ENCODE results near the gene GLDN.

Gene GLDN

DNA sequence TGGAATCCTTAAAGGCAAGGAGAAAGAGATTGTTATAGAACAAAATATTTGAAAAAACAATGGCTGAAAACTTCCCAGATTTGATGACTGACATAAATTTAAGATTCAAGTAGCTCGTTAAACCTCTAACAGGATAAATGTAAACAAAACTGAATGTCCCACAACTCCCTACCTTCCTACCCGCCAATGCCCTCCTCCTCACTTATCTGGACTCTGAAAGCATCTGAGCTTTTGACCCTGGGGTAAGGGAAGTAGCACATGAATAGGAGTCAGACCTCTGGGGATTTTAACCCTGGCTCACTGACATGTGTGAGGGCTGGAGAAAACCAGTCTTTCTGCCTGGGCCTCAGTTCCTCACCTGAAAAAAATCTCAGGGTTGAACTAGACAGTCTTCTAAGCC lies 29.9 kb upstream of the GLDN start:
- H3K9ac ChIP-seq (ENCODE audit: insufficient read length), result no peak overlapping the region
- H3K4me3 ChIP-seq, result no peak overlapping the region
- H3K36me3 ChIP-seq (ENCODE audit: insufficient read depth, low read length), result no peaks in the 10 kb centered on the region
- no peak for DNase-seq (ENCODE audit: low read depth, low spot score)
- no peaks in the 10 kb centered on the region for H3K9me3 ChIP-seq (ENCODE audit: low read depth, low read length)
- no peak overlapping the region for H3K27ac ChIP-seq
- TF ChIP-seq EZH2 (IDR thresholded peaks at IDR 0.05) (no peak), POLR2AphosphoS5 (IDR thresholded peaks at IDR 0.05; ENCODE audit: borderline replicate concordance, low read depth, low read length) (no peak), FOXP2 (optimal IDR thresholded peaks at IDR 0.05; ENCODE audit: control extremely low read depth, extremely low read length, insufficient read depth) (no peak)

DNA sequence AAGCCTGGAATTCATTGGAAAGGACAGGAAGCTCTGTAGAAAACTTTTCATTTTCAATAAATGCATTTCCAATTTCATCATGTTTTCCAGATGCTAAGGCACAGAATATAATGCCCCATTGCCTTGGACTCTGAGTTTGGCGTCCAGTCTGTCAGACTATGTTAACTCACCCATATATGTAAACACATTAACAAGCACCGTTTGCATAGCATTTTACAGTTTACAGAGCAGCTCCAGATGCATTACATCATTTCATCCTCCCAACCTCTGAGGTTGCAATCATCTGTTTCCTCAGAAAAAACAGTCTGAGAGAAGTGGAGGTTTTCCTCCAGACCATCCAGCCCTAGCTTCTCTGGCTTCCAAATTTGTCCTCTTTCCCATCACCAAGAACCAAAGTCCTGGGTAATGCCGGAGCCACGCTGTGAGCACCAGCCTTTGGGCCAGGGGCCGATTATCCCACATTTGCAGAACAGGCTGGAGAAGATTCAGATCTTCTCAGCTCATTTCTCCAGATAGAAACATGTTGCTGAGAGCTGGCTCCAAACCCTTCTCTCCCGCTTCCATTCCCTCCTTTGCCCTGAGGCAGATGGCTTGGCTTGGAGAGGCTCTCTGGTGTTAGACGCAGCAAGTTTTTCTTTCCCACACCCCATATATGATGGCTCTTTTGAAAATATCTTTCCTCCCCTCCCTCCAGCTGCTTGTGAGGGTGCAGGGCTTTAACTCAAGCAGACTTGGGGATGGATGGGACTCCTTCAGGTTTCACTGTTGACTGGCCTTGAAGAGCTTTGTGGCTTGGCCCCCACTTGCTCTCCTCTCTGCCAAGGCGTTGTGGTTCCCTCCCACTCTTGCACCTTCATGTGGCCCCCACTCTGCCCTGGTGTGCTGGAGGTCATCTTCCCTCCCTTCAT lies 29.0 kb upstream of the GLDN start:
- Histone ChIP-seq H3K9ac (ENCODE audit: insufficient read length) (no peak overlapping the region), H3K9me3 (ENCODE audit: low read depth, low read length) (no peaks in the 10 kb centered on the region), H3K36me3 (ENCODE audit: insufficient read depth, low read length) (no peaks in the 10 kb centered on the region), H3K4me3 (no peak overlapping the region), H3K27ac (no peak overlapping the region)
- no peak for DNase-seq (ENCODE audit: low read depth, low spot score)
- TF ChIP-seq POLR2AphosphoS5 (IDR thresholded peaks at IDR 0.05; ENCODE audit: borderline replicate concordance, low read depth, low read length) (no peak), EZH2 (IDR thresholded peaks at IDR 0.05) (no peak), FOXP2 (optimal IDR thresholded peaks at IDR 0.05; ENCODE audit: control extremely low read depth, extremely low read length, insufficient read depth) (no peak)

DNA sequence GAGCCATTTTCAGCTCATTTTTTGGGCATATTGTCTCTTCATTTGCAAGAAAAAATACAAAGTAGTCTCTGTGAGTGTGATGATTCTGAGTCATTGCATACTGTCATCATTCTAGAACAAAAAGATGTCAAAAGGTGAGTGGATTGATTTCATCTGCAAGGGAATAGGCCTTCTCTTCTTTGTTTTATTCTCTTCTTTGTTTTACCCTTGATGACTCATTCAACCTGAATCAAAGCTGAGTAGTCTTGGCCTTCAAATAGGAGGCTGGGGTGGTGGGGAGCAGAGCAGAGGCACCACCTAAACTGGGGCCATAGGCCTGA lies 28.4 kb upstream of the GLDN start:
- Histone ChIP-seq H3K27ac (no peak overlapping the region), H3K9me3 (ENCODE audit: low read depth, low read length) (no peaks in the 10 kb centered on the region), H3K4me3 (no peak overlapping the region), H3K9ac (ENCODE audit: insufficient read length) (no peak overlapping the region), H3K36me3 (ENCODE audit: insufficient read depth, low read length) (no peaks in the 10 kb centered on the region)
- TF ChIP-seq EZH2 (IDR thresholded peaks at IDR 0.05) (no peak), POLR2AphosphoS5 (IDR thresholded peaks at IDR 0.05; ENCODE audit: borderline replicate concordance, low read depth, low read length) (no peak), FOXP2 (optimal IDR thresholded peaks at IDR 0.05; ENCODE audit: control extremely low read depth, extremely low read length, insufficient read depth) (no peak)
- DNase-seq (ENCODE audit: low read depth, low spot score), result no peak

DNA sequence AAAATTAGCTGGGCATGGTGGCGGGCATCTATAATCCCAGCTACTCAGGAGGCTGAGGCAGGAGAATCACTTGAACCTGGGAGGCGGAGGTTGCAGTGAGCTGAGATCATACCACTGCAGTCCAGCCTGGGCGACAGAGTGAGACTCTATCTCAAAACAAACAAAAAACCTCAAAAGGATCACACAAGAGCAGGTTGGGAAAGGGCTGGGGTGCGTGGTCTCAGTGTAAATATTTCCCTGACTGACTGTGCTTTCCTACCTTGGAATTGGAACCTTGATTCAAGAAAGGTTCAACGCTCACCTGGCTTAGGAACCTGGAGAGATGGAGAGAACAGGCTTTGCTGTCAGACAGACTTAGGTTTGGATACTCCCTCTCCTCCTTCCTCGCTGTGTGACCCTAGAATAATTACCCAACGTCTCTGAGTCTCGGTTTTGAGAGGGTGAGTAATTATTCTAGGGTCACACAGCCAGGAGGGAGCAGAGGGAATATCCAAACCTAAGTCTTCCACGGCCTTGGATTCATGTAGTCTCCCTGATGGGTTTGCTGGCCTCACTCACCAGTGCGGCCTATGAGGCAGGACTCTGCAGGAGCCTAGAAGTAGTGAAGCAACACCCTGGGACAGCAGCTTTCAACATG lies 27.7 kb upstream of the GLDN start:
- DNase-seq (ENCODE audit: low read depth, low spot score), result no peak
- TF ChIP-seq FOXP2 (optimal IDR thresholded peaks at IDR 0.05; ENCODE audit: control extremely low read depth, extremely low read length, insufficient read depth) (no peak), EZH2 (IDR thresholded peaks at IDR 0.05) (no peak), POLR2AphosphoS5 (IDR thresholded peaks at IDR 0.05; ENCODE audit: borderline replicate concordance, low read depth, low read length) (no peak)
- no peaks in the 10 kb centered on the region for H3K36me3 ChIP-seq (ENCODE audit: insufficient read depth, low read length)
- no peak overlapping the region for H3K9ac ChIP-seq (ENCODE audit: insufficient read length)
- H3K27ac ChIP-seq, result no peak overlapping the region
- no peak overlapping the region for H3K4me3 ChIP-seq
- no peaks in the 10 kb centered on the region for H3K9me3 ChIP-seq (ENCODE audit: low read depth, low read length)

DNA sequence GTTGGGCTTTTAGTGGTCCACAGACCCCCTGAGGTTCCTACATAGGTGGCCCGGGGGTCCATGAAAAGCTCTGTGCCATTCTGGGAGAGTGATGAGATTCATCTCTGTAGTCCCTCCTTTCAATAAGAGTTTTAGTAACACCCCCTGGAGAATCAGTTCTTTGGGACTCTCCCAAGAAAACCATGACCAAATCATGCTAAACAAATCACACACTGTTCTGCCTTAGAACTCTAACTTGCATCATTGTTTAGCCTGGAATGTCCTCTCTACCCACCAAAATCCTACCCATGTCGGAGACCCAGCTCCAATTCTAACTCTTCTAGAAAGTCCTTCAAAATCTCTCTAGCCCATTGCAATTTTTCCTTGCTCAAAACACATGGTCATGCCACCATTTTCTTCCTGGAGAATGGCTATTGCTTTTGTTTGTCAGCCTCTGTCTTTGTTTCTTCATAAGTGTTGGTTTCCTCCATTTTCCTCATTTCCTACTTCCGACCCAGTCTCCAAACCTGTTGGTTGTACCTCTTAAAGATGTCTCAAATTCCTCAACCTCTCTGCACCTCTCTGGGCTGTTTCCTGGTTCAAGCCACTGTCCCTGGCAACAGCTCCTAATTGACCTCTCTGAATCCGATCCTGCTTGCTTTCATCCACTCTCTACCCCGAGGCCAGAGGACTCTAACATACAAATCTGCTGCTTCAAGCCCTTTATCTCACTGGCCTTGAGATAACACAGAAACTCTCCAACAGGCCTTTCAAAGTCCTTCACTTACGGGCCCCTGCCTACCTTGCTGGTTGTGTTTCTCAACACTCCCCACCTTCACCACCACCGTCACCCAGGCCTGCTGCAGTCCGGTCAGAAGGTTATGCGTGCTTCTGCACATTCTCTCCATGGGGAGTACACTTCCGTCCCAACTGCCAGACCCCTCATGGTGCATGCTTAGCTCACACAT lies 26.8 kb upstream of the GLDN start:
- H3K9me3 ChIP-seq (ENCODE audit: low read depth, low read length), result no peaks in the 10 kb centered on the region
- H3K27ac ChIP-seq, result no peak overlapping the region
- no peak overlapping the region for H3K9ac ChIP-seq (ENCODE audit: insufficient read length)
- H3K36me3 ChIP-seq (ENCODE audit: insufficient read depth, low read length), result no peaks in the 10 kb centered on the region
- H3K4me3 ChIP-seq, result no peak overlapping the region
- TF ChIP-seq POLR2AphosphoS5 (IDR thresholded peaks at IDR 0.05; ENCODE audit: borderline replicate concordance, low read depth, low read length) (no peak), FOXP2 (optimal IDR thresholded peaks at IDR 0.05; ENCODE audit: control extremely low read depth, extremely low read length, insufficient read depth) (no peak), EZH2 (IDR thresholded peaks at IDR 0.05) (no peak)
- no peak for DNase-seq (ENCODE audit: low read depth, low spot score)

DNA sequence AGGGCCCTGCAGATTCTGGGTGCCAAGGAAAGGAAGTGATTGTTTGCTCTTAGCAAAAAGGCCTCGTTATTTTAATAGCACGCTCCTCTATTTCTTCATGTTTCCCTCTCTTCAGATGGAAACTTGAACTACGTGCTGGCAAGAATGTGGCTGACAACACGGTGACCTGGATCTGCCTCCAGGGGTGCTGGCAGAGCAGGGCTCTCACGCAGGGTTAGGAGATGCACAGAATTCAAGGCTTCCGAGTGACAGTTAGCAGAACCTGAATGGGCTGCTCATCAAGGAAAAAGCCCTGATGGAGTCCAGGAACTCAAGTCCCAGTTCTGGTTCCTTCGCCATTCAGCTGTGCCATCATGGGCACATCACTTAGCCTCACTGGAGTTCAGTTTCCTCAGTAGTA lies 25.7 kb upstream of the GLDN start:
- Histone ChIP-seq H3K9ac (ENCODE audit: insufficient read length) (no peak overlapping the region), H3K9me3 (ENCODE audit: low read depth, low read length) (no peaks in the 10 kb centered on the region), H3K36me3 (ENCODE audit: insufficient read depth, low read length) (no peaks in the 10 kb centered on the region), H3K27ac (no peak overlapping the region), H3K4me3 (no peak overlapping the region)
- no peak for DNase-seq (ENCODE audit: low read depth, low spot score)
- TF ChIP-seq POLR2AphosphoS5 (IDR thresholded peaks at IDR 0.05; ENCODE audit: borderline replicate concordance, low read depth, low read length) (no peak), FOXP2 (optimal IDR thresholded peaks at IDR 0.05; ENCODE audit: control extremely low read depth, extremely low read length, insufficient read depth) (no peak), EZH2 (IDR thresholded peaks at IDR 0.05) (no peak)

DNA sequence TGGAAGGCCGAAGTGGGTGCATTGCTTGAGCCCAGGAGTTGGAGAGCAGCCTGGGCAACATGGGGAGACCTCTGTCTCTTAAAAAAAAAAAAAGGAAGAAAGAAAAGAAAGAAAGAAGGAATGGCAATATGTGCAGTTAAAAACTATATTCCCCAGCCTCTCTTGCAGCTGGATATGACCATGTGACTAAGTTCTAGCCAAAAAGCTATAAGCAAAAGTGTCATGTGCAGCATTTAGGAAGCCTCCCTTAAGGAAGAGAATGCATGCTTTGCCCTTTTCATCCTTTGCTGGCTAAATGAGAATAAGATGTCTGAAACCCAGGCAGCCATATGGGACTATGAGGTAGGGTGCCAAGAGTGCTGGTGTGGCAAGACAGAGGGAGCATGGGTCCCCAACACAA lies 24.8 kb upstream of the GLDN start:
- DNase-seq (ENCODE audit: low read depth, low spot score), result no peak
- no peak for TF ChIP-seq POLR2AphosphoS5 (IDR thresholded peaks at IDR 0.05; ENCODE audit: borderline replicate concordance, low read depth, low read length)
- no peak for TF ChIP-seq FOXP2 (optimal IDR thresholded peaks at IDR 0.05; ENCODE audit: control extremely low read depth, extremely low read length, insufficient read depth)
- TF ChIP-seq EZH2 (IDR thresholded peaks at IDR 0.05), result no peak
- no peak overlapping the region for H3K27ac ChIP-seq
- H3K9me3 ChIP-seq (ENCODE audit: low read depth, low read length), result no peaks in the 10 kb centered on the region
- H3K4me3 ChIP-seq, result no peak overlapping the region
- H3K9ac ChIP-seq (ENCODE audit: insufficient read length), result no peak overlapping the region
- no peaks in the 10 kb centered on the region for H3K36me3 ChIP-seq (ENCODE audit: insufficient read depth, low read length)
